Esophagus muscularis mucosa (tissue), 4 donors: Measurements from ENCODE around the gene FBXO28. TPM values are rescaled to one million over a fixed set of nuclear protein-coding genes. Genes with fewer than 3 reads are reported as not detected.

Experiments
- DNase-seq: peaks from one replicate; pipeline ENCODE4 v3.0.0-alpha.2; 2017; ENCODE audit errors: extremely low spot score
- H3K27ac ChIP-seq, 4 donors: fragments of 200-600 bp; sonication (generic); replicated peaks in 1 of 4; 1 replicate in 3 of 4; 2 replicates in 1 of 4; pipeline ENCODE4 v1.5.1; 2016 to 2019; ENCODE audit warnings: mild to moderate bottlenecking in 1 of 4
- H3K27me3 ChIP-seq, 4 donors: fragments of 200-600 bp; sonication (generic); one replicate each; pipeline versions ENCODE4 v1.5.1 to v1.6.0; 2016 to 2019
- H3K36me3 ChIP-seq, 4 donors: fragments of 200-600 bp; sonication (generic); one replicate each; pipeline ENCODE4 v1.5.1; 2016 to 2019
- H3K4me1 ChIP-seq, 4 donors: fragments of 200-600 bp; sonication (generic); one replicate each; pipeline ENCODE4 v1.5.1; 2016 to 2019
- H3K4me3 ChIP-seq, 4 donors: fragments of 200-600 bp; sonication (generic); 1 replicate in 2 of 4; 2 replicates in 2 of 4; pipeline ENCODE4 v1.5.1; 2016 to 2019; ENCODE audit warnings: mild to moderate bottlenecking in 4 of 4, moderate library complexity in 1 of 4
- H3K9me3 ChIP-seq, 4 donors: fragments of 200-600 bp; sonication (generic); 1 replicate in 3 of 4; 2 replicates in 1 of 4; pipeline ENCODE4 v1.5.1; 2016 to 2019
- EP300 ChIP-seq: sonication (generic); formaldehyde crosslinking; IDR thresholded peaks from one replicate; pipeline ENCODE4 v1.6.1; 2017; ENCODE audit warnings: antibody characterized with exemption
- POLR2A ChIP-seq: fragments of 450-650 bp; IDR thresholded peaks from one replicate; pipeline ENCODE4 v1.6.1; 2017; ENCODE audit warnings: antibody characterized with exemption, moderate library complexity, mild to moderate bottlenecking, low read depth
- POLR2AphosphoS5 ChIP-seq, 2 donors: sonication (generic); formaldehyde crosslinking; IDR thresholded peaks; one replicate each; pipeline ENCODE4 v1.6.1; 2017; ENCODE audit warnings: antibody characterized with exemption in 2 of 2
- WGBS: methylation state at CpG from one replicate; pipeline ENCODE4 v1.1.5; 2018; 5-methylcytosine and 5-hydroxymethylcytosine counted together
- intact Hi-C: fragments of 100-400 bp; cut with DNase I; formaldehyde crosslinking; loops from one replicate; pipeline ENCODE4 v1.15.1; 2023
- total RNA-seq, 4 donors: library from RNA; depleted of rRNA; stranded (reverse); fragments of >200 nt; gene quantifications; one replicate each; pipeline versions ENCODE4 v1.1.0 to v1.2.1, GENCODE V29; 2016
- TF ChIP-seq, protein P1 (sequence below), 3 experiments: fragments of 200-600 bp in 2 of 3; fragments of 450-650 bp in 1 of 3; sonication (generic) in 2 of 3; IDR thresholded peaks; one replicate each; pipeline ENCODE4 v1.5.1; 2017 to 2019; ENCODE audit warnings: antibody characterized with exemption in 3 of 3, mild to moderate bottlenecking in 2 of 3, moderate library complexity in 1 of 3

FBXO28 gene
- total RNA-seq, 4 donors from 2014 or later: 23.1 to 29.8 (median 26.3) TPM

DNA sequence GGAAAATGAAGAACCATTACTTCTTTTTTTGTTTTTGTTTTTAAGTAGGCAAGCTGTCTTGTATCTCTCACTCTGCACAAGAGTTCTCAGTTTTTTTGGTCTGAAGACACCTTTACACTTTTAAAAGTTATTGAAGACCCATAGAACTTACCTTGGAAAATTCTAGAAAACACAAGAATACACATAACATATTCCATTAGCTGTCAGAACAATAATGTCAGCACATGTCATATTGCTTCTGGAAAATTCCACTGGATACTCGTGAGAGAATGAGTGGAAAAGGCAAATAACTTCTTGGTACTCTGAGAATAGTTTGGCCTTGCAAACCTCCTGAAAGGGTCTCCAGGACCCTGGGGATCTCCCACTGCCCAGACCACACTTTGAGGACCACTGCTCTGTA is 4.8 kb downstream of the FBXO28 start:
- DNase-seq: no peak
- Histone ChIP-seq H3K4me1 (peaks cover 14 to 55% (median 40%) of the 10 kb centered on the region in 4 donors), H3K36me3 (peaks cover 0 to 11% (median 0%) of the 10 kb centered on the region in 4 donors), H3K27ac (no peak overlapping the region), H3K27me3 (no peaks in the 10 kb centered on the region), H3K9me3 (no peaks in the 10 kb centered on the region), H3K4me3 (no peak overlapping the region)
- intact Hi-C loops: loop anchor here (5.0 to 10.0 kb wide), 2 partner anchors 66 to 339 kb away; partner anchors contain the start of gene DEGS1
- TF ChIP-seq POLR2A (no peak), EP300 (no peak), POLR2AphosphoS5 (IDR thresholded peaks at IDR 0.05) (no peak)
- TF ChIP-seq, protein P1, sequence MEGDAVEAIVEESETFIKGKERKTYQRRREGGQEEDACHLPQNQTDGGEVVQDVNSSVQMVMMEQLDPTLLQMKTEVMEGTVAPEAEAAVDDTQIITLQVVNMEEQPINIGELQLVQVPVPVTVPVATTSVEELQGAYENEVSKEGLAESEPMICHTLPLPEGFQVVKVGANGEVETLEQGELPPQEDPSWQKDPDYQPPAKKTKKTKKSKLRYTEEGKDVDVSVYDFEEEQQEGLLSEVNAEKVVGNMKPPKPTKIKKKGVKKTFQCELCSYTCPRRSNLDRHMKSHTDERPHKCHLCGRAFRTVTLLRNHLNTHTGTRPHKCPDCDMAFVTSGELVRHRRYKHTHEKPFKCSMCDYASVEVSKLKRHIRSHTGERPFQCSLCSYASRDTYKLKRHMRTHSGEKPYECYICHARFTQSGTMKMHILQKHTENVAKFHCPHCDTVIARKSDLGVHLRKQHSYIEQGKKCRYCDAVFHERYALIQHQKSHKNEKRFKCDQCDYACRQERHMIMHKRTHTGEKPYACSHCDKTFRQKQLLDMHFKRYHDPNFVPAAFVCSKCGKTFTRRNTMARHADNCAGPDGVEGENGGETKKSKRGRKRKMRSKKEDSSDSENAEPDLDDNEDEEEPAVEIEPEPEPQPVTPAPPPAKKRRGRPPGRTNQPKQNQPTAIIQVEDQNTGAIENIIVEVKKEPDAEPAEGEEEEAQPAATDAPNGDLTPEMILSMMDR (IDR thresholded peaks at IDR 0.05): no peak
- WGBS: 40% methylated on average over 1 of the region's 1 CpG

DNA sequence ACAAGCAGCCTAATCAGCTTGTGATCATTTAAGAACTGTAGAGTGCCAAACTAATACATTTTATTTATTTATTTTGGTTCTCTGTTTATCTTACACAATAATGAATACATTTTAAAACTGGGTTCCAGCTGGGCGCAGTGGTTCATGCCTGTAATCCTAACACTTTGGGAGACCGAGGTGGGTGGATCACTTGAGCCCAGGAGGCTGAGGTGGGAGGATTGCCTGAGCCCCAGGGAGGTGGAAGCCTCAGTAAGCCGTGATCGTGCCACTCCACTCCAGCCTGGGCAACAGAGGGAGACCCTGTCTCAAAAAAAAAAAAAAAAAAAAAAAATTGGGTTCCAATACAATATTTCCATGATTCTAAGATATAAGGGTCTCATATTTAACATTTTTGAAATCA is 9.2 kb downstream of the FBXO28 start:
- Histone ChIP-seq H3K36me3 (peaks cover 0 to 11% (median 0%) of the 10 kb centered on the region in 4 donors), H3K4me1 (peaks cover 0 to 43% (median 19%) of the 10 kb centered on the region in 4 donors), H3K27ac (no peak overlapping the region), H3K4me3 (no peak overlapping the region), H3K27me3 (no peaks in the 10 kb centered on the region), H3K9me3 (no peaks in the 10 kb centered on the region)
- no peak for TF ChIP-seq POLR2AphosphoS5 (IDR thresholded peaks at IDR 0.05)
- no peak for DNase-seq
- 76% methylated on average over 4 of the region's 4 CpGs for WGBS
- intact Hi-C loops: no loop called here

DNA sequence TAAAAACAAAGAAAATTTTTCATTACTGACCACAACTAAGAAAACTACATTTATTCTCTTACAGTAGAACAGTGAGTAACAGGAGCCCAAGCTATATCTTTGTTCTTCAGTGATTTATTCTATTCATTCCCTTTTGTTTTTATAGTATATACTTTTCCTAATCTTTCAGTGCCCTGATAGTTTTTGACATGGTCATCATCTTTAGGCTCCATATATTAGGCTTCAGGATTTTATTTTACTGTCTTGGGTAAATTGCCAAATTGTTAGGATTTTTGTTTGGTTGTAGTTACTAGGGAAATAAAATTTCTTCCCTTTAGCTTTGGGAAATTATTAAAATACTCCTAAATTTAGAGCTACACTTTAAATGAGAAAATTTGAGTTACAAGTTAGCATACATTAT is 10.3 kb downstream of the FBXO28 start:
- Histone ChIP-seq H3K36me3 (peaks cover 0 to 10% (median 0%) of the 10 kb centered on the region in 4 donors), H3K4me3 (no peak overlapping the region), H3K27ac (no peak overlapping the region), H3K4me1 (peaks cover 0 to 36% (median 19%) of the 10 kb centered on the region in 4 donors), H3K9me3 (no peaks in the 10 kb centered on the region), H3K27me3 (no peaks in the 10 kb centered on the region)
- intact Hi-C loops: no loop called here
- DNase-seq: no peak
- no peak for TF ChIP-seq EP300
- TF ChIP-seq, protein P1 (IDR thresholded peaks at IDR 0.05): no peak

DNA sequence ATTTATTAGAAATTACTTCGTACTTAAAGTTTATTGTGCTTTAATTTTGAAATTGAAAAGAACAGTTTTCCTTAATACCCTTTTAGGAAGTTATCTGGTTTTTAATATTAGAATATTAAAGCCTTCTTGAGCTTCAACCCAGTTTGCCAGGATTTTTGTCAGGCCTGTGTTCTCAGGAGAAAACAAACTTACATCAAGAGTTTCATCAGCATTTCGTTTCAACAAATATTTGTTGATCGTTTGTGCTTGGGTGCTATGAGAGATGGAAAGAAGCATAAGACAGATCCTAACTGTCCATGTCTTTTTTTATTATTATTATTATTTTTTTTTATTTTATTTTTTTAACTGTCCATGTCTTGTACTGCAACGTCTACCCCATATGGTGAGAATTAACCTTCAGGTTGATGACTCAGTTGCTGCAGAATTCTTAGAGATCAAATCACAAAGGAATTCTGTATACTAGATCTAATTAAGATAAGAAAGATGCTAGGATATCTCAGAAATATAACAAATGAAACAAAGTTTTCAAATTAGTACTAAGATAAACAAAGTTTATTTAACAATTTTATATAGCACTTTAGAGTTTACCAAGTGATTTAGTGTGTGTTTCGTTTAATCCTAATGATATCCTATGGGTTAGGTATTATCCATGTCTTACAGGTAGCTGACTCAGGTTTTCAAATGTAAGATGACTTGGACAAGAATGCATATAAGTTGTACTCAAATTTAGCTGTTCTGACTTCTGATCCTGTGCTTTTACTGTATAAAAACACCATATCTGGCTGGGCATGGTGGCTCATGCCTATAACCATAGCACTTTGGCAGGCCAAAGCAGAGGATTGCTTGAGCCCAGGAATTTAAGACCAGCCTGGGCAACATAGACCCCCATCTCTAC is 14.3 kb downstream of the FBXO28 start:
- H3K27me3 ChIP-seq: no peaks in the 10 kb centered on the region
- H3K36me3 ChIP-seq: peaks cover 21 to 30% (median 27%) of the 10 kb centered on the region in 4 donors
- intact Hi-C loops: no loop called here
- 81% methylated on average over 5 of the region's 5 CpGs for WGBS
- no peak overlapping the region for H3K4me3 ChIP-seq
- TF ChIP-seq, protein P1 (IDR thresholded peaks at IDR 0.05): no peak
- TF ChIP-seq EP300 (no peak), POLR2AphosphoS5 (IDR thresholded peaks at IDR 0.05) (no peak), POLR2A (no peak)
- H3K4me1 ChIP-seq: peaks cover 0 to 24% (median 10%) of the 10 kb centered on the region in 4 donors
- H3K27ac ChIP-seq: no peak overlapping the region
- H3K9me3 ChIP-seq: no peaks in the 10 kb centered on the region
- no peak for DNase-seq

DNA sequence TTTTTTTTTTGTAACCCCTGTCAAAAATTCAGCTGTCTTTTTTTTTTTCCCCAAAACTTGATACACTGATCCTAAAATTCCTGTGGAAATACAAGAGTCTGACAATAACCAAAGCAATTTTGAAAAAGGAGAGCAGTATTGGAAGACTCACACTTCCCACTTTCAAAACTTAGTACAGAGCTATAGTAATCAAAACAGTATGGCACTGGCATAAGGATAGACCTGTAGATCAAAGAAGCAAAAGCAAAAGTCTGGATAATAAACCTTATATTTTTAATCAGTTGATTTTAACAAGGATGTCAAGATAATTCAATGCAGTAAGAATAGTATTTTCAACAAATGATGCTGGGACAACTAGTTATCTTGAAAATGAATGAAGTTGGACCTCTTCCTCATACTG is 17.3 kb downstream of the FBXO28 start:
- intact Hi-C loops: no loop called here
- no peaks in the 10 kb centered on the region for H3K9me3 ChIP-seq
- H3K27me3 ChIP-seq: no peaks in the 10 kb centered on the region
- H3K36me3 ChIP-seq: peaks cover 30 to 59% (median 42%) of the 10 kb centered on the region in 4 donors
- TF ChIP-seq, protein P1 (IDR thresholded peaks at IDR 0.05): no peak
- TF ChIP-seq POLR2AphosphoS5 (IDR thresholded peaks at IDR 0.05) (no peak), EP300 (no peak), POLR2A (no peak)
- no peak overlapping the region for H3K27ac ChIP-seq
- H3K4me1 ChIP-seq: peaks cover 0 to 5% (median 0%) of the 10 kb centered on the region in 4 donors
- no peak overlapping the region for H3K4me3 ChIP-seq
- no peak for DNase-seq
